HPDE6-E6E7 (cell line): ENCODE data around the gene TMA7B.

Source experiments
- DNase-seq: peaks from one replicate; pipeline ENCODE4 v3.0.0; 2011; ENCODE audit warnings: missing footprints; ENCODE audit errors: extremely low spot score

The TMA7B gene

DNA sequence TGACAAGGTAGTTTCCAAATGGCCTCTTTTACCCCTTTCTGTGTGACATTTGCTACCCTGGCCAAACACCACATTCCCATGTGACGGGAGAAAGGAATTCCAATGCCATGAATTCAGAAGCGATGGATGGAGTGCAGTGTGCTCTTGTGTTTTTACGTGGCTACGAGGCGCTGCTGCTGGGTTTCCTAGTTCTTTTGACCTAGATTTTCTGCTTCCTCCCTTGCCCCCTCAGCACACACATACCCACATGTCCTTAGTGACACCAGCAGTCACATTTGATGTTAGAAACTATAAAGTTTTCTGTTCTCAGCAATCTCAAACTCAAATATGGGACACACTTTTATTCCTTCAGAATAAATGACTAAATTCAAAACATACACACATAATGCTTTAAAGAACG, 7.8 kb upstream of the TMA7B start:
- DNase-seq, result no peak

DNA sequence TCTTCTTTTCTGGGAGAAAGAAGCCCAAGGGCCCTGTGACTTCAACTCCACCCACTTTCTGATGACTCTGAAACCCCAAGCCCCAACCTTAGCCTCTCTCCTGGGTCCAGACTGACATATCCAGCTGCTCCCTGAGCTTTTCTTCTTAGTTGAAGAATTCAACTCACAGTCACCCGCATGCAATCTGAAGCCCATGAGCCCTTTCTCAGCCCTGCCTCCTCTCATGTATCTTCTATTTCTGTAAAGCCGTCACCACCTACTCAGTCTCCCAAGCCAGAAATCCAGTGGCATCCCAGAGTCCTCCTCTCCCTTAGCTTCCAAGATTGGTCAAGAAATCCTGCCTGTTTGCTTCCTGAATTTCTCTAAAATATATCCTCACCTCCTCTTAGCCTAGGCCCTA, 7.1 kb upstream of the TMA7B start:
- no peak for DNase-seq

GRCh38 chr22:39954584-39955055, 5.6 kb upstream of the TMA7B start:
- DNase-seq, result no peak

DNA sequence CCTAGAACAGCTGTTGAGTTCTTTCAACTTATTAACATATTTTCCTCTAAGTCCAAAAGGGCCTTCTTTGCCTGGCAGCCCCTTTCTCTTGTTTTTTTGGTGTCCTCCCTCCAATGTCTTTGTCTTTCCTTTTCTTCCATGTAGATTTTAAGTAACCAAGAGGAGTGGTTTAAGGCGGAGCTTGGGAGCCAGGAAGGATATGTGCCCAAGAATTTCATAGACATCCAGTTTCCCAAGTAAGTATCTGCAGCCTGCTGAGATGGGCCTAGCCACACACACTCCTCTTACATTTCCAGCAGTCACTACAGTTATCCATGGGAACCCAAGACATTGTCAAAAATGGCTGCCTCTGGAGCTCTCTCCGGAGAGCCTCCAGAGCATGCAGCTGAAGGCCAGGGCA, 4.5 kb upstream of the TMA7B start:
- no peak for DNase-seq

DNA sequence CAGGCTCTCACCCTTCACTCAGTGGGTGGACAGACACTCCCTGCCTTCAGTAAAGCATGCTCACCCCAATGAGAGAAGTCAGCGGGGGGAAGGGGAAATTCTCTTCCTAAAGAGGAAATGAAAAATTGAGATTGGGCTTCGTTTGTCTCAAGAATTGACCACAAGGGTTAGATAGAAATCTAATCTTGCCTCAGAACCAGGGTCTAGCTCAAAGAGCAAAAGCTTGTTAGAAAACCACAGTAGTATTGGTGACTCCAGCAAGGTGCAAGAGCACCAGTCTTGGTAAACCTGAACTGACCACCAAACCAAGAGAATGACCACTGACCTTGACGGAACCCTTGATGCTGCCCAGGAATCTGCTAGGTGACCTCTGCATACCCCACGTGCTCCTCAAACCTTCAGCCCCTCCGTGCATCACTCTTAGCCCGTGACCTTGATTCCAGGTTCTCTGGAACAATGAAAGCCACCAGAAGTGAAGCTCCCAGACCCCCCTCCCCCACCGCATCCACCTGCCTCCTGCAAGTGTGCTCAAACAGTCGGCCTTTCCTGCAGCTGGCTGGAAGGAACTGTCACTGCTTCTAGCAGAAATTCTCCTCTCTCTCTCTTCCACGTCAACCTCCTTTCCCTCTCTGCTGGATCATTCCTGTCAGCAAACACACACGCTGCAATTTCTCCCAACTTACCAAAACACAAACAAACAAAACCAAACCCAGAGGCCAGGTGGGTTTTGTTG, 3.1 kb upstream of the TMA7B start:
- no peak for DNase-seq

DNA sequence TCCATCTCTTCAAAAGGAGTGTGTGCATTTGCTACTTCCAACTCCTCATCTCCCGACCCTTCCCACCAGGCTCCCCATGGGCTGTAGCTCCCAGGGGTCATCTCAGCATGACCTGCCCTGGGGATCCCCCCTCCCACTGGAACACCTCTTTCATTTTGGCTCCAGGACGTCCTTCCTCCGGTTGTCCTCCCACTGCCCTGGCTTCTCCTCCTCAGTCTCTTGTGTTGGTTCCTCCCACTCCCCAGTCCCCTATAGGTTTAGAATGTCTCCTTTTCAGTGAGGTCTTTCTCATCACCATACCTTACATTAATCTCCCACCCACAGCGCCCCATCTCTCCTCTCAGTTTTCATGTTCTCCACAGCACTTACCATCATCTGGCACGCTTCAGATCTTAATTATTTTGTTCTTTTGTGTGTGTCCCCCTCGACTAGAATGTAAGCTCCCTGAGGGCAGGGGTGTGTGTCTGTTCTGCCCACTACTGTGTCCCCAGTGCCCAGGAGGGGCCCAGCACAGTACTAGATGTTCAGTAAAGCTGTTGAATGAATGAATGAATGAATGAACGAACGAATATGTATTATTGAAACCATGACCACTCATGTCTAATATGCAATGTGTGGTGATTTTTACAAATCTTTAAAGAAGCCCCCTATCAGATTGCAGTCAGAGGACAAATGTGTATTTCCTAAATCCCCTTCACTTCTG, 2.0 kb upstream of the TMA7B start:
- no peak for DNase-seq

DNA sequence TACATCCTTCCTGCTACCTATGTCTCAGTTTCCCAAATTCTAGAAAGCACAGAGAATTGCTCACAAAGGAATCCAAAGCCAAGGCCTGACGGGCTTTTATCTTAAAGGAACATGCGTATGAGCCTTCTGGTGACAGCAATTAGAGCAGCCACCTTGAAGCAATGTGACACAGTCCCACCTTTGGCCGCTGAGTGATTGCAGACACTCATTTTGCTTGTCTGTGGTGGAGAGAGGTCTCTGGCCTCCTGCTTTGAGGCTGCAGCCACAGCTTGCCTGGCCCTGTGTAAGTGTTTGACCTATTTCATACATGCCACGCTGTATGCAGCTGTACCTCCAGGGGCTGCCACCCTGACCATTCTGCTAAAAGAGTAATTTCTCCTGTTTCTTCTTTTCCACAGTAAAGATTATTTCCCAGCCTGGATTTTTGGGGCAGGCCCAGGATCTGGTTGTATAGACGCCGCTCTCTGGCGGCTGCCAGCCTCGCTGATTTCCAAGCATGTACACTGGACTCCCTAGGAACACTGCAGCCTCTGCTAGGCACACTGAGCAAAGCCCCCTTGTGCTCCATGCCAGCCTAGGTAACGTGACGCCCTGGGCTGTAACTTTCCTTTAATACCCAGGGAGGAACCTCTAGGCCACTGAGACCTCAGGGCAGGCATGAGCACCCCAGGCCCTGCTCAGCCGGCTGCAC, 1.1 kb upstream of the TMA7B start:
- no peak for DNase-seq

DNA sequence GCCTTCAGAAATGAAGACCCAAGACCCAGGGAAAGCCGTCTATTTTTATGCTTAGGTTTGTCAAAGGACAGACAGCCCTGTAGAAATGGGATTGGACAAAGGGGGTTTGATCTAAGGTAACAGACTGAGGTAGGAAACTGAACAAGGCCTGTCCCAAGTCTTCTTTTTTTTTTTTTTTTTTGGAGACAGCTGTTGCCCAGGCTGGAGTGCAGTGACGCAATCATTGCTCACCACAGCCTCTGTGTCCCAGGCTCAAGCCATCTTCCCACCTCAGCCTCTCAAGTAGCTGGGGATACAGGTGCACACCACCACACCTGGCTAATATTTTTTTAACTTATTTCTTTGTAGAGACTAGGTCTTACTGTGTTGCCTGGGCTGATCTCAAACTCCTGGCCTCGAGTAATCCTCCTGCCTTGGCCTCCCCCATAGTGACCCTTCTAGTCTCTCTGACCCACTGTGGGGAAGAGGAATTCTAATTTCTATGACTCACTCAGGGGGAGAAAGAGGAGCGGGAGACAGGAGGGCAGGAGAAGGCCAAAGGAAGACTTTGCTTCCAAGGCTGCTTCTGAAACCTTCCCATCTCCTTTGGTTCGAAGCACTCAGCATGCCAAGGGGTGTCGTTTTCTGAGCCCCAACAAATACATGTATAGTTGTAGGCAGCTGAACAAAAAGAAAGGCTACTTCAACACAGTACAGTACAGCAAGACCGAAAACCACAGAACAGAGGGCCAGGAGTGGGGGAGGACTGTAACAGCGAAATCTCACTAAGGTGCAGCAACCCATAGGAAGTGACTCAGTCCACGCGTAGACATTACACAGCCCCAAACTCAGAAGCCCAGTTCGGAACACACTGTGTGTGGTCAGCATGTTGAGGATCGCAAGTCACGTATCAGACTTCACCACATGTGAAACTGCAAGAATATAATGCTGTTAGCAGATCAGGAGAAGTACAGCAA, 872 bp downstream of the TMA7B start:
- peak; percentile 33 for DNase-seq

- no peak for DNase-seq
Measured at GRCh38 chr22:39962071-39962470, 1.9 kb downstream of the TMA7B start.

GRCh38 chr22:39965748-39966147, 5.6 kb downstream of the TMA7B start:
- no peak for DNase-seq

GRCh38 chr22:39966470-39966869, 6.3 kb downstream of the TMA7B start:
- no peak for DNase-seq

DNA sequence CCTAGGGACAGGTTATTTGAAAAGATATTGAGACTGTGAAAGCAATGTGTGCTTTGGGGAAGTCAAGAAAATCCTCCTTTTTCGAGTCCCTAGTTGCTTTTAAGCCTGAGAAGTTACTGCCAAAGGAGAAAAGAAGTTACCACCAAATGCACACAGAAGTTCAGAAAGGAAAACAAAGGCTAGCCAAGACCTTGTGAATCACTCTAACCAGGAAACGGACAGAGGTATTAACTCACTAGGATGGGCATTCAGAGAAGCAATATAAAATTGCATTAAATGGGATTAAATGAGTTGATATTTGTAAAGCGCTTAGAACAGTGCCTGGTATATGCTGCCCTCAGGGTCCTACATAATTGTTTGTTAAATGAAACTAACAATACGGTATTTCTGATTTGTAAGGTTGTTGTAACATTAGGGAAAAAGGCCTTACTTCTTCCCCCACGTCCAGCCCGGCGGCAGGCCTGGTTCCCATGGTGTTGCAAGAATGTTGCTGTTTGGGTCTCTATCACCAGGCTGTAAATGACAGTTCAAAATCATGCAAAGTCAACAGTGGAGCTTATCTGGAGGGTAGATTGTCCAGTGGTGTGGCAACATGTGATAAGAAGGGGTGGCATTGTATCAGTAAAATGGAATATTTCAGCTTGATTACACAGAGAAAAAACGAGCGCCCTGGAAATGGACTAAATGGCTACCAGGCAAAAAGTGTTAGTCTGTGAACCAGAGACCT, 7.1 kb downstream of the TMA7B start:
- peak; percentile 34 for DNase-seq

GRCh38 chr22:39967996-39968972, 8.1 kb downstream of the TMA7B start:
- no peak for DNase-seq

DNA sequence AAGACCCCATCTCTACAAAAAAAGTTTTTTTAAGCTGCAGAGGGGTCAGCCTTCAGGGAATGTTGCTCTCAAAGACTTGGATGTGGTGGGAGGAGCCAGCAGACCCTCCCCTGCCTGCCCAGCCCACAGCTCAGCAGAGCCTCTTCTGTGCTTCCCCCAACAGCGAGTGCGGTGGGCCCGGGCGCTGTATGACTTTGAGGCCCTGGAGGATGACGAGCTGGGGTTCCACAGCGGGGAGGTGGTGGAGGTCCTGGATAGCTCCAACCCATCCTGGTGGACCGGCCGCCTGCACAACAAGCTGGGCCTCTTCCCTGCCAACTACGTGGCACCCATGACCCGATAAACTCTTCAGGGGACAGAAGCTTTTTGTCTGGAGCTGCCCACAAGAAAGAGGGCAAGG, 10.5 kb downstream of the TMA7B start:
- no peak for DNase-seq

DNA sequence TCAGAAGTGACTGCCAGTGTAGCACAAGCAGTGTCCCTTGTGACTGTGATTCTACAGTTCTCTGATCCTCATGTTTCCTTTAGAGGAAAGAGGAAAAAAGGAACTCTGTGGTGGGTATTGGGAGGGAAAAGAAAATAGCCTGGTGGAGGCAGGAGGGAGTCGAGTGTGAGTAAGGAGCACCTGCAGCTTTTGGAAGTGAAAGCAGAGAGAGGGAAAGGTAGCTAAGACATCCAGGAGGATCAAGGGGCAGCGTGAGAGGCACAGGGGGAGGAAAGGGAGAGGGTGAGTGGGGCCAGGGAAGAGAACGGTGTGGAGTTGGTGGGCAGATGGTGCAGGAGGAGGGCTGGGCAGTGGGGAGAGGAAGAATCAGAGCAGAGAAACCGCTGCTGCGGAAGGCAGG, 12.4 kb downstream of the TMA7B start:
- no peak for DNase-seq

- DNase-seq, result no peak
Measured at GRCh38 chr22:39973656-39974055, 13.5 kb downstream of the TMA7B start.

- DNase-seq, result no peak
Measured at GRCh38 chr22:39974065-39974464, 13.9 kb downstream of the TMA7B start.

DNA sequence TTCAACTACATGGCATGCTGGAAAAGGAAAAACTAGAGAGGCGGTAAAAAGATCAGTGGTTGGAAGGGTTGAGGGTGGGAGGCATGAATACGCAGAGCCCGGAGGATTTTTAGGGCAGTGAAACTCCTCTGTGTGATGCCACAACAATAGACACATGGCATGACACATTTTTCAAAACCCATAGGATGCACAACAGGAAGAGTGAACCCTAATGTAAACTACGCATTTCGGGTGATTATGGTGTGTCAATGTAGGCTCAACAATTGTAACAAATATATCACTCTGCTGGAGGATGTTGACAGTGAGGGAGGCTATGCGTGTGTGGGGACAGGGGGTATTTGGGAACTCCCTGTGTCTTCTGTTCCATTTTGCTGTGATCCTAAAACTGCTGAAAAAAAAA, 18.9 kb downstream of the TMA7B start:
- no peak for DNase-seq

- no peak for DNase-seq
Measured at GRCh38 chr22:39979458-39979857, 19.3 kb downstream of the TMA7B start.

- DNase-seq, result no peak
Measured at GRCh38 chr22:39980596-39980995, 20.4 kb downstream of the TMA7B start.
